Measurements from ENCODE around the gene CTSE.
A peak's percentile ranks its signal among the peaks of the same experiment; 100 is the strongest.

Gene CTSE

DNA sequence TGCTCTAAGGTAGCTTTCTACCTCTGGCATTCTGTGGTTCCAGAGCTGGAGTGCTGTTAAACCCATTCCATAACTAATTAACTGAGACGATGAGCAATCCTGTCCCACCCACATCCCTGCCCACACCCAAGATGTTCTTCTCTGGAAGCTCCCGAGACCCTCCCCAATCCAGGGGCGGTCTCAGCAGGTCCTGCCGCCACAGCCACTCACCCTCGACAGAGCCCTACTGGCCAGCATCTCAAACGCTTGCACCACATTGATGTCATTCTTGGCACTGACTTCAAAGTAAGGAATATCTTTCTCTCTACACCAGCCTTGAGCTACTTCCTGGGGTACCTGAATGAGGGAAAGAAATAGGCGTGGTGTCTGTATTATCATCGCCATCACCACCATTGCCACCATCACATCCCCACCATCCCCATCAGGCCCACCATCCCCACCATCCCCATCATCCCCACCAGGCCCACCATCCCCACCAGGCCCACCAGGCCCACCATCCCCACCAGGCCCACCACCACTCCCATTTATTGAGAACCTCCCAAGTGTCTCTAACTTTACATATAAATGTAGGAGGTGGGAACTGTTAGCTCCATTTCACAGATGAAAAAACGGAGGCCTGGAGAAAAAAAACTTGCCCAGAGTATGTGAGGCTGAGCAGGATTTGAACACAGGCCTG is 38.2 kb downstream of the CTSE start:
- no peak overlapping the region for H3K27ac ChIP-seq
- TF ChIP-seq CTCF (IDR thresholded peaks at IDR 0.05) (no peak), ZFX (IDR thresholded peaks at IDR 0.05; ENCODE audit: borderline replicate concordance) (no peak)

DNA sequence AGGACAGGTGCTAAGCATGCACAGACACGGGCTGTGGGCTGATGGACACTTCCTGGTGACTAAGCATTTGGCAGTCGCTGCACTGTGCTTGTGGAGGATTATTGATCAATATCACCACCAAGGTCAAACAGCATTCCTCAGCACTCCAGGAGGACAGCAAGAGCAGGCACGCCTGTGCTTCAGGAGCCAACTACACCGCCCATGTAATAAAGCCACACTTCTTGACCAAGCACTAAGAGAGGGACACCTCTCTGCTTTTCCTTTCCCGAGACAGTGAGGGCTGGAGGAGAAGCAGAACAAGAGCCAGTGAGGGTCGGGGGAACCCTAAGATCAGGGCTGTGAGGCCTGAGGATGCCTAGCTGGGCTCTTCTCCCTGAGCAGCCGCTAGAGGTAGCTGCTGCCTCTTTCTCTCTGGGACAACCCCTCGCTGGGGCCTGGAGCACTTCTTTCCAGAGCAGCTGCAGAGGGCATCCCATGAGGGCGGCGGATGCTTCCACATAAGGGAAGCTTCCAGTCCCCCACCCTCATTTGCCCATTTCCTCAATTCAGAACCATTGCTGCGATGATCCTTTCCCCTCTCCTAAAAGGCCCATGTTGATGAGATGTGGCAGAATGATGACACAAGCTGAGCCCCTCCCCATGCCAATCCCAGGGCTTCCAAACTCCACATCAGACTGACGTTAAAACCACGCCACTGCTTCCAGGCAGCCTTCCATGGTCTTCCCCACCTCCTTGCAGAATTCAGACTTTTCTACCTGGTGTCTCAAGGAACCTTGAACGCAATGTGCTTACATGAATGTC is 39.6 kb downstream of the CTSE start:
- TF ChIP-seq ZFX (IDR thresholded peaks at IDR 0.05; ENCODE audit: borderline replicate concordance) (no peak), CTCF (IDR thresholded peaks at IDR 0.05) (peak; percentile 86)
- H3K27ac ChIP-seq = no peak overlapping the region

GRCh38 chr1:205981257-205981656 is 42.4 kb downstream of the CTSE start:
- TF ChIP-seq CTCF (IDR thresholded peaks at IDR 0.05) = no peak
- no peak for TF ChIP-seq ZFX (IDR thresholded peaks at IDR 0.05; ENCODE audit: borderline replicate concordance)
- H3K27ac ChIP-seq = no peak overlapping the region

GRCh38 chr1:205980237-205980870 is 43.3 kb downstream of the CTSE start:
- H3K27ac ChIP-seq = no peak overlapping the region
- TF ChIP-seq ZFX (IDR thresholded peaks at IDR 0.05; ENCODE audit: borderline replicate concordance) (no peak), CTCF (IDR thresholded peaks at IDR 0.05) (no peak)

- no peak overlapping the region for H3K27ac ChIP-seq
- no peak for TF ChIP-seq ZFX (IDR thresholded peaks at IDR 0.05; ENCODE audit: borderline replicate concordance)
- TF ChIP-seq CTCF (IDR thresholded peaks at IDR 0.05) = no peak
Observed at GRCh38 chr1:205979301-205979700, 44.4 kb downstream of the CTSE start.

DNA sequence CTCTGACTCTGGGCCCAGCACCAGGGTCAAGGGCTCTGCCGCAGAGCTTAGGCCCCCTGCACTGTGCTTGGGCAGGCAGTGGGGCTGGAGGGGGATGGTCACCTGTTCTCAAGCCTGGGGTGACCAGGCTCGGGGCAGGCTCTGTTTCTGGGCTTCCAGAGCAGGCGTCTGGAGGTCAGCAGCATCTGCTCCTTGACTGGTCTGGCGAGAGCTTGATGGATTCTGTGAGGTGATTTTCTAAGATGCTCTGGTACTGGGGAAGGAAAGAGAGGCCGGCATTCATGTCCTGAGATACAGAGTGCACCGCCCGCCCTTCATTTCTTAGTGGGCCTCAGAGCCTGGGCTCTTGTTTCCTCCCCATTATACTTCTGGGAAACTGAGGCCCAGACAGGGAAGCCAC is 45.0 kb downstream of the CTSE start:
- TF ChIP-seq ZFX (IDR thresholded peaks at IDR 0.05; ENCODE audit: borderline replicate concordance) = no peak

GRCh38 chr1:205977402-205978014 is 46.2 kb downstream of the CTSE start:
- no peak overlapping the region for H3K27ac ChIP-seq
- peak; percentile 99 for TF ChIP-seq CTCF (IDR thresholded peaks at IDR 0.05)
- TF ChIP-seq ZFX (IDR thresholded peaks at IDR 0.05; ENCODE audit: borderline replicate concordance) = no peak

More for the DNA sequence above, 45.0 kb downstream of the CTSE start:
- H3K27ac ChIP-seq = no peak overlapping the region

Data from 22Rv1 (cell line).